Pulmonary artery endothelial cell (primary cell): ENCODE results near the gene APBA1. TPM values are rescaled to one million over a fixed set of nuclear protein-coding genes. Genes with fewer than 3 reads are reported as not detected.

Experiments used
- DNase-seq: peaks from one replicate; pipeline ENCODE4 v3.0.0-alpha.2; 2011; ENCODE audit warnings: low read depth, low spot score
- total RNA-seq: library from RNA; depleted of rRNA; stranded (reverse); fragments of >200 nt; gene quantifications from 2 replicates; pipeline ENCODE4 v1.2.3, GENCODE V29; 2014

APBA1 gene
- total RNA-seq, 1 donor from 2014 or later: 7.1 TPM

DNA sequence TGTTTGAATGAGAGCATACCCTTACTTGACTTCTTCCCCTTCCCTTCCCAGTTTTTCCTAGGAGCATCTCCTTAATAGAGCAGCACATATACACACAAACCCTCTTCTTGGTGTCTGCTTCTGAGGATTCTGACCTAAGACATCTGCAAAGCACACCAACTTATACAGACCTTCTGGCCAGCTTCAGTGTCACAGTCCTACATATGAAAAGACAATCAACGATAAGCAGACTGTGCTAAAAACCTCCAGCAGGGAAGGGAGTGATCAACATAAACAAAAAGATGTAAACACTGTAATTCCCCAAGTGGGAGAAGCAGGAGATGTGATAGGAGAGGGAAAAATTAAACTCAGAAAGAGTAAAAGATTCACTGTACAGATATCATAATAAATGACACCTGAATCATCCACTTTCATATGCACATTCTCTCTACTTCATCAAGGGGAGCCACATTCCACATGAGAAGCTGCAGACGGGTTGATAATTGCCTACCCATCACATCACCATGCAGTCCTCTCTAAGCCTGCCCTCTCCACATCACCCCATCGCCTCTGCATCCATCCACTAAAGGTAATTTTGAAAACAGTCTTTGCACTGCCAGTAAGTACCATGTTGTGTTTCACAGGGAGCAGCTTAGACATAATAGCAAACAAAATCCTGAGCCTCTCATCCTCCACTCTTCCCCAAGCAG, 13.0 kb downstream of the APBA1 start:
- DNase-seq: no peak

DNA sequence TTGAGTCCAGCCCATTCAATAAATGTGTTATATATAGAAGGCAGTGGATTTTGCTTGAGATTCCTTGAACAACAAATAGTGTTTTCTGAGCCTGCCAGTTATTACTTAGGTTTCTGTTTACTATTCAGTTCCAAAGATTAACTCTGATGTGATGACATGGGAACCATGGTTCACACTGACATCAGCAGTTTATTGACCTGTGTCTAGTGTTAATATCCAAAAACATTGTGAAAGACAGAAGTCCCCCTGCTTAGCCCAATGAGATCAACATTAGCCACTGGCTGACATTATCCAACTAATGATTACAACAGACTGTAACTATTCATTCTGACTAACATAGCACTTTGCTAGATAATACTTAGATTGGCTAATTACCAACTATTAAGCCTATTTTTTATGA, 14.9 kb downstream of the APBA1 start:
- DNase-seq: no peak

DNA sequence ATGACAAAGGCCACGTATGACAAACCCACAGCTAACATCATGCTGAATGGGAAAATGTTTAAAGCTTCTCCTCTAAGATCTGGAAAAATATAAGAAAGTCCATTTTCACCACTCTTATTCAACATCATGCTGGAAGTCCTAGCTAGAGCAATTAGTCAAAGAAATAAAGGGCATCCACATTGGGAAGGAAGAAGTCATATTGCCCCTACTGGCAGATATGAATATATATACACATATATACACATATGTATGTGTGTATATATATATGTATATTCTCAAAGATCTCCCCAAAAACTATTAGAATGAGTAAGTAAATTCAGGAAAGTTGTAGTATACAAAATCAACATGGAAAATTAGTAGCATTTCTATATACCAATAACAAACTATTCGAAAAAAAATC, 17.1 kb downstream of the APBA1 start:
- DNase-seq: no peak

GRCh38 chr9:69653261-69653660, 18.9 kb downstream of the APBA1 start:
- no peak for DNase-seq

- no peak for DNase-seq
These were observed 22.5 kb downstream of the APBA1 start for GRCh38 chr9:69649566-69650250.

DNA sequence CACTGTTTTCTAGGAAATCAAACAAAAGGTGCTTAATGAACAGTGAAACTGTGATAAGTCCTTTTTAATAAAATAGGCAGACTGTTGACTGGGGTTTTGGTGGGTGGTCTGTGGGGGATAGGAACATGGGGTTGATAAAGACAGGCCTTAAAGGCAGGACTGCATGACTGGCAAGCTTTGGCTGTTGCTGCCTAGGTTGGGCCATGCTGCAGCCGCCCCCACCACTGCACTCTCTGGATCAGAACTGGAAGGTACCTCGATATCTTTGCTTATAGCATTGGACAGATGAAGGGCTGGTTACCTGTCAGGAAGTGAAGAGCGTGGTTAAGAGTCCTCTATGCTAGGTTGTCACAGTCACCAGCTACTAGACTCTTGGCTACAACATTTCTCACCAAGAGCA, 24.4 kb downstream of the APBA1 start:
- DNase-seq: no peak

DNA sequence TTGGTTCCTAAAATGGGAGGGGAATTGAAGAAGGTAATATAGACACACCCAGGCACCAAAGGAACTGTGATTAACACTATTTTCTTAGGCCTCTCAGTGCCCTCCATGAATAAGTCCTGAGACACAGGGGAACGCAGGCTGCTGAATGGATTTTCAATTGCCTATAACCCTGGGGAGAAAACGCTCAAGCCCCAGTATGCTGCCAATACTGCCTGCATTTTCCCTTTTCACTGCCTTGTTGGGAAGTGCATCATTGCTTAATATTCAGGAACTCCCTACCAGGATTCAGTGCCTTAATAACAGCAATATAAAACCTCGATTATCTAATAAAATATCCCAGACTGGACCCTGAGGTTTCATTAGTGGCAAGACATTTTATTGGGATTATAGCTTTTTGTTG, 25.4 kb downstream of the APBA1 start:
- no peak for DNase-seq

DNA sequence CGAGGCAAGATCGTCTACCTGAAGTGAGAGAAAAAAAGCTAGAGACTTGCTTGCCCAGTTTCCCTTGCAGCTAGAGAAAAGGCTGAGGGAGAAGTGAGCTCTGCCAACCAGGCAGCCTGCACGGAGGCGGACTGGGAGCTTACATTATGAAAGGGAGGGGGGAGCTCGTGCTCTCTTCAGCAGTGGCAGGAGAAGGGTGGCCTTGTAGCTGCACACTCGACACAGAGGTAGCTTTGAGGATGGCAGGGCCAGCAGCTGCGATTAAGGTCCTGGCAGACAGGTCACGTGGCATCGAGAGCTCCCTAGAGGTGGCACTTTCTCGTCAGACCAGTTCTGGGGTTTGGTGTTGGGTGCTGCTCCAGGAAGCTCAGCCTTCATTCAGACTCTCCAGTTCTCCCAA, 26.7 kb downstream of the APBA1 start:
- DNase-seq: no peak

- no peak for DNase-seq
These were observed 29.1 kb downstream of the APBA1 start for GRCh38 chr9:69643098-69643497.

DNA sequence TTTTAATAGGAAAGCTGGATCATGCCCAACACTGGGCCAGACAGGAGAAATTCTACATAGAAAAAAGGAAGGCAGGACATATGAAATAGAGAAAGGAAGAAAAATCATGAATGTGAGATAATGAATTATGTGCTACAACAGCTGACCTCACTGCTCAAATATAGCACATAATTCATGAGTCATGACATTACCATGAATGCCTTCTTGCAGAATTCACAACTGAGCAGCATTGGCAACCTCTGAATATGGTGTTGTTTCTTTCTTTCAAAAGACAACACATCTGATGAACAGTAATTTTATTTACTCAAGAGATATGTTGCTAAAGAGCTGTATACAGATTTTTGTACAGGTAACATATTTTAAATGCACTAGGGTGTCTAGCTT, 34.4 kb downstream of the APBA1 start:
- DNase-seq: peak; percentile 7

GRCh38 chr9:69637193-69637816, 34.9 kb downstream of the APBA1 start:
- no peak for DNase-seq

DNA sequence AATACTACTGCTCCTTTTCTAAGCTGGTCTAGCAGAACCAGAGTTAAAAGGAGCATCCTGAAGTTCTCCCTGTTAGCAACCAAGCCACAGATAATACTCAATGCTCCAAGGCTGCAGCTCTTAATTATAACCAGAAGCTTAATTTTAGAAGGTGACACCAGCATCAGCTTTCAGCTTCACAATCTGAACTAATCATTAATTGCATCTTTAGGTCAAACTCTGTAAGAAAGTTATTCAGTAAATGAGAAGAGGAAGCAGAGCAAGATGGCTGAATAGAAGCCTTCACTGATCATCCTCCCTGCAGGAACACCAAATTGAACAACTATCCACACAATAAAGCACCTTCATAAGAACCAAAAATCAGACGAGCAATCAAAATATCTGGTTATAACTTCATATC, 38.5 kb downstream of the APBA1 start:
- no peak for DNase-seq

- DNase-seq: no peak
These were observed 39.4 kb downstream of the APBA1 start for GRCh38 chr9:69632768-69633167.

GRCh38 chr9:69627281-69627680, 44.9 kb downstream of the APBA1 start:
- DNase-seq: no peak

DNA sequence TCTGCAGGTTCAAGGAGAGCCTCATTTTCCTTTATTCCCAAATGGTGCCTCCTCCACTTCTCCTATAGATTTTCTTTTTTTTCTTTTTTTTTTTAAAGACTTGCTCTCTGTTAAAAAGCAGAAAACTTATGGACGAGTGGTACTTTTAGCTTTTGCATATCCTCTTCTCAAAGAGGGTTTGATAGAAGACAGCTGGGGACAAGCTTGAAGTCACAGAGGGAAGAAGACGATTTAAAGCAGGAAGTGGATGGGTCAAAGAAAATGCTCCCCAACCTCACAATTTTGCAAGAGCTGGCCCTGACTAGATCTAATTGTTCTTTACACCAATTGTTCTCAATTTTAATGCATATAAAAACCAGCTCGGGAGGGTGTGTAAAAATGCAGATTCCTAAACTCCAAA, 48.9 kb downstream of the APBA1 start:
- no peak for DNase-seq

GRCh38 chr9:69622676-69623075, 49.5 kb downstream of the APBA1 start:
- no peak for DNase-seq

DNA sequence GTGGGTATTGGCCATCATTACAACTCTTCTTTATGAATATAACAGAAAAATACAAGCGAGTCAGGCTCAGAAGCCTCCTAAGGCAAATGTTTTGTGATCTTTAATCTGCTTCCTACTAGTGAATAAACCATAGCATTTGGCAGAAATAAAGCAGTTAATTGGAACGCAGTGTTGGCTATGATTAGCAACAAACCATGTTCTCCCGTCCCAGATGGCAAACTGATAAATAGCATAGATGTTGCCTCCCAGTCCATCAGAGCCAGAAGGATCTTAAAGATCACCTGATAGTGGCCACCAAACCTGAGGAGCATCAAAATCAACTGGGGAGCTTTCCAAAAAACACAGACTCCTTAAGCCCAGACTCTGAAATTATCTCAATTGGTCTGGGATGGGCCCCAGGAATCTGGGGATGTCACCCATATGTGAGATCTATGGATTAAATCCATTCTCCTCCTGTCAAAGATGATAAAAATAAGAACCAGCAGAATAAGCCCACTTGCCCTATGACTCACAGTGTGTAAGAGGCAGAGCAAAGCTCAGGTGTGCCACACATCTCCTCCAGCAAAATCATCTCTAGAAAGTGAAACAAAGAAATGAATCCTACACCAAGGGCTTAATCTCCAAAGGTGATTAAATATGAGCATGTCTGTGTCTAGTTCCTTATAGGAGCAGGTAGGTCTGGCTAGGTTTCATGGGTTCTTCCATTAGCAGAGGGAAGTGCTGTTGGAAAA, 50.3 kb downstream of the APBA1 start:
- no peak for DNase-seq

- no peak for DNase-seq
These were observed 51.4 kb downstream of the APBA1 start for GRCh38 chr9:69620731-69621130.

DNA sequence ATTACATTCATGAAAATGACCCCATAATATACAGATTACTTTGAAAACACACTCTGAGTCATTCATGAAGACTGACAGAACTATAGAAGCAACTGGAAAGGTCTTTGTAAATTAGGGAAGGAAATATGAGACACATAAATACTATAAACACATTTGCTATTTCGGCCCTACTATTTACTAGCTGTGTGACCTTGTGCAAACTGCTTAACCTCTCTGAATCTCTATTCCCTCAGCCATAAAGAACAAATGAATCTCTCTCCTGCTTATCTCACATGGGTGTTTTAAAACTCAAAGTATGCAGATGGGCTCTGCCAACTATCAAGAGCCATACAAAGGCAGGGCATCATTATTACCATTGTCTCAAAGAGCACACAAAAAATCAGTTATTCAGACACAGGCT, 52.9 kb downstream of the APBA1 start:
- no peak for DNase-seq

DNA sequence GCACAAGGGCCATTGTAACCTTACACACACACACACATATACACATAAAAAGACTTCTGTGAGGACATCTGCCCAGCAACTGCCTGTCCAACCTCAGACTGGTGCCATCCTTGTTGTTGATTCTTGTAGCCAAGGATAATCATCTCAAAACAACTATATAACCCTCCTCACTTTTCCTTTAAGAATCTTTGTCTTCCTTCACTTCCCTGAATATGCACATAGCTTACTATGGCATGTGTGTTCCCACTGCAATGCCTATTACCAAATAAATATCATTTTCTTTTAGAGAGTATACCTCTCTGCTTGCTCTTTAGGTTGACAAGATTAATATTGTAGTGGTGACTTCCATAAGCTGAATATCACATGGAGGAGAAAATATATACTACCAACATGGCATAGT, 55.2 kb downstream of the APBA1 start:
- DNase-seq: no peak

DNA sequence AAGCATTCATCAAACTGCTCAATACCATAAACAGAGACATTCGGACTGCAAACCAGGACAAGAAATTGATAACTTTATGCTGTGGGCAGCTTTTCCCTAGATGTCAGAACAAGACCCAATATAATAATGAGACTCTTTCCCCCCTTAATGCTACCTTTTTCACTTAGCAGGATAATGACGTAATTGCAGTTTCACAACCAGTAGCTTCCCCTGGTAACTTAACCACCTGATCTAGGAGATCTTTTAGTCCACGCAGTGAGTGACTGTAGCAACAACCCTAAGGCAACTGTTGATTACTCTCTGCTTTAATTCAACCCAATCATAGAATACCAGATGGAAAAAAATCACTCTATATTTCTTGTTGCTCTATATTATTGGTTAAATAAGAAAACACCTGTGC, 56.3 kb downstream of the APBA1 start:
- DNase-seq: no peak

DNA sequence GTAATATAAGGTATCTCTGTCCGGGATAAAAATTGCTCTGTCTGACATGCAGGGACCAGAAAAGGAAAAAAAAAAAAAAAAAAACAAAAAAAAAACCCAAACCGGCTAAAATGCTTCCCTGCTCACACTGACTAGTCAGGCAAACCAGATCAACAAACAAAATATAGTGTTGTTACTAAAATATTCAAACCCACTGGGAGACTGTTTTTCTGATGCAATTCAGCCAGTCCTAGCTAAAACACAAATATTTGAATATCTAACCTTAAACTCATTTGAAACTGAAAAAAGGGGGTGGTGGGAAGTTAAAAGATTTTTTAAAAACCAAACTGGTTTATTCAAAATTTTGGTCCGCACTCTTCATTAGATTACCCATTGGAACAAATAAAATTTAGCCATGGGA, 61.0 kb downstream of the APBA1 start:
- DNase-seq: no peak
